ENCODE data around the gene FAM43B. TPM values are rescaled to one million over a fixed set of nuclear protein-coding genes. Genes with fewer than 3 reads are reported as not detected.

The FAM43B gene
- total and polyA plus RNA-seq, 10 of the 15 experiments (the other 5 are each of a cell fraction or from before 2014, with no cell fraction given): not detected

DNA sequence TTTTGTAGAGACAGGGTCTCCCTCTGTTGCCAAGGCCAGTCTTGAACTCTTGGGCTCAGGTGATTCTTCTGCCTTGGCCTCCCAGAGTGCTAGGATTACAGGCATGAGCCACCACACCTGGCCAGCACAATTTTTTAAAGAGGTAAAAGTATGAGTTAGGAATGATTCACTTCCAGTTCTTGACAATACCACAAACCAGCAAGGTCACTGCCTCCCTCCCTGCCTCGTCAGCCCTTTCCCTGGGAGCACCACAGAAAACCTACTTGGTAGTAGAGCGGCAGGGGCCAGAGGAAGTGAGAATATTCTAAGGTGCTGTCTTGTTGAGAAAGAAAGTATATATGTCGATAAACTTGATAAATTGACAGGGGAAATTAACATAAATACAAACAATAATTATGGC lies 25.7 kb downstream of the FAM43B start (continued):
- TF ChIP-seq, protein P1, sequence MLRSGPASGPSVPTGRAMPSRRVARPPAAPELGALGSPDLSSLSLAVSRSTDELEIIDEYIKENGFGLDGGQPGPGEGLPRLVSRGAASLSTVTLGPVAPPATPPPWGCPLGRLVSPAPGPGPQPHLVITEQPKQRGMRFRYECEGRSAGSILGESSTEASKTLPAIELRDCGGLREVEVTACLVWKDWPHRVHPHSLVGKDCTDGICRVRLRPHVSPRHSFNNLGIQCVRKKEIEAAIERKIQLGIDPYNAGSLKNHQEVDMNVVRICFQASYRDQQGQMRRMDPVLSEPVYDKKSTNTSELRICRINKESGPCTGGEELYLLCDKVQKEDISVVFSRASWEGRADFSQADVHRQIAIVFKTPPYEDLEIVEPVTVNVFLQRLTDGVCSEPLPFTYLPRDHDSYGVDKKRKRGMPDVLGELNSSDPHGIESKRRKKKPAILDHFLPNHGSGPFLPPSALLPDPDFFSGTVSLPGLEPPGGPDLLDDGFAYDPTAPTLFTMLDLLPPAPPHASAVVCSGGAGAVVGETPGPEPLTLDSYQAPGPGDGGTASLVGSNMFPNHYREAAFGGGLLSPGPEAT (IDR thresholded peaks at IDR 0.05; ENCODE audit: low read depth): no peak
- TF ChIP-seq RAD51 (IDR thresholded peaks at IDR 0.05): no peak
- TF ChIP-seq, protein P2, sequence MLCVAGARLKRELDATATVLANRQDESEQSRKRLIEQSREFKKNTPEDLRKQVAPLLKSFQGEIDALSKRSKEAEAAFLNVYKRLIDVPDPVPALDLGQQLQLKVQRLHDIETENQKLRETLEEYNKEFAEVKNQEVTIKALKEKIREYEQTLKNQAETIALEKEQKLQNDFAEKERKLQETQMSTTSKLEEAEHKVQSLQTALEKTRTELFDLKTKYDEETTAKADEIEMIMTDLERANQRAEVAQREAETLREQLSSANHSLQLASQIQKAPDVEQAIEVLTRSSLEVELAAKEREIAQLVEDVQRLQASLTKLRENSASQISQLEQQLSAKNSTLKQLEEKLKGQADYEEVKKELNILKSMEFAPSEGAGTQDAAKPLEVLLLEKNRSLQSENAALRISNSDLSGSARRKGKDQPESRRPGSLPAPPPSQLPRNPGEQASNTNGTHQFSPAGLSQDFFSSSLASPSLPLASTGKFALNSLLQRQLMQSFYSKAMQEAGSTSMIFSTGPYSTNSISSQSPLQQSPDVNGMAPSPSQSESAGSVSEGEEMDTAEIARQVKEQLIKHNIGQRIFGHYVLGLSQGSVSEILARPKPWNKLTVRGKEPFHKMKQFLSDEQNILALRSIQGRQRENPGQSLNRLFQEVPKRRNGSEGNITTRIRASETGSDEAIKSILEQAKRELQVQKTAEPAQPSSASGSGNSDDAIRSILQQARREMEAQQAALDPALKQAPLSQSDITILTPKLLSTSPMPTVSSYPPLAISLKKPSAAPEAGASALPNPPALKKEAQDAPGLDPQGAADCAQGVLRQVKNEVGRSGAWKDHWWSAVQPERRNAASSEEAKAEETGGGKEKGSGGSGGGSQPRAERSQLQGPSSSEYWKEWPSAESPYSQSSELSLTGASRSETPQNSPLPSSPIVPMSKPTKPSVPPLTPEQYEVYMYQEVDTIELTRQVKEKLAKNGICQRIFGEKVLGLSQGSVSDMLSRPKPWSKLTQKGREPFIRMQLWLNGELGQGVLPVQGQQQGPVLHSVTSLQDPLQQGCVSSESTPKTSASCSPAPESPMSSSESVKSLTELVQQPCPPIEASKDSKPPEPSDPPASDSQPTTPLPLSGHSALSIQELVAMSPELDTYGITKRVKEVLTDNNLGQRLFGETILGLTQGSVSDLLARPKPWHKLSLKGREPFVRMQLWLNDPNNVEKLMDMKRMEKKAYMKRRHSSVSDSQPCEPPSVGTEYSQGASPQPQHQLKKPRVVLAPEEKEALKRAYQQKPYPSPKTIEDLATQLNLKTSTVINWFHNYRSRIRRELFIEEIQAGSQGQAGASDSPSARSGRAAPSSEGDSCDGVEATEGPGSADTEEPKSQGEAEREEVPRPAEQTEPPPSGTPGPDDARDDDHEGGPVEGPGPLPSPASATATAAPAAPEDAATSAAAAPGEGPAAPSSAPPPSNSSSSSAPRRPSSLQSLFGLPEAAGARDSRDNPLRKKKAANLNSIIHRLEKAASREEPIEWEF (IDR thresholded peaks at IDR 0.05; ENCODE audit: insufficient replicate concordance, low read depth, low read length): no peak
- TF ChIP-seq, protein P3, sequence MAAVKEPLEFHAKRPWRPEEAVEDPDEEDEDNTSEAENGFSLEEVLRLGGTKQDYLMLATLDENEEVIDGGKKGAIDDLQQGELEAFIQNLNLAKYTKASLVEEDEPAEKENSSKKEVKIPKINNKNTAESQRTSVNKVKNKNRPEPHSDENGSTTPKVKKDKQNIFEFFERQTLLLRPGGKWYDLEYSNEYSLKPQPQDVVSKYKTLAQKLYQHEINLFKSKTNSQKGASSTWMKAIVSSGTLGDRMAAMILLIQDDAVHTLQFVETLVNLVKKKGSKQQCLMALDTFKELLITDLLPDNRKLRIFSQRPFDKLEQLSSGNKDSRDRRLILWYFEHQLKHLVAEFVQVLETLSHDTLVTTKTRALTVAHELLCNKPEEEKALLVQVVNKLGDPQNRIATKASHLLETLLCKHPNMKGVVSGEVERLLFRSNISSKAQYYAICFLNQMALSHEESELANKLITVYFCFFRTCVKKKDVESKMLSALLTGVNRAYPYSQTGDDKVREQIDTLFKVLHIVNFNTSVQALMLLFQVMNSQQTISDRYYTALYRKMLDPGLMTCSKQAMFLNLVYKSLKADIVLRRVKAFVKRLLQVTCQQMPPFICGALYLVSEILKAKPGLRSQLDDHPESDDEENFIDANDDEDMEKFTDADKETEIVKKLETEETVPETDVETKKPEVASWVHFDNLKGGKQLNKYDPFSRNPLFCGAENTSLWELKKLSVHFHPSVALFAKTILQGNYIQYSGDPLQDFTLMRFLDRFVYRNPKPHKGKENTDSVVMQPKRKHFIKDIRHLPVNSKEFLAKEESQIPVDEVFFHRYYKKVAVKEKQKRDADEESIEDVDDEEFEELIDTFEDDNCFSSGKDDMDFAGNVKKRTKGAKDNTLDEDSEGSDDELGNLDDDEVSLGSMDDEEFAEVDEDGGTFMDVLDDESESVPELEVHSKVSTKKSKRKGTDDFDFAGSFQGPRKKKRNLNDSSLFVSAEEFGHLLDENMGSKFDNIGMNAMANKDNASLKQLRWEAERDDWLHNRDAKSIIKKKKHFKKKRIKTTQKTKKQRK (IDR thresholded peaks at IDR 0.05; ENCODE audit: low read depth, low read length): no peak
- TF ChIP-seq, protein P4, sequence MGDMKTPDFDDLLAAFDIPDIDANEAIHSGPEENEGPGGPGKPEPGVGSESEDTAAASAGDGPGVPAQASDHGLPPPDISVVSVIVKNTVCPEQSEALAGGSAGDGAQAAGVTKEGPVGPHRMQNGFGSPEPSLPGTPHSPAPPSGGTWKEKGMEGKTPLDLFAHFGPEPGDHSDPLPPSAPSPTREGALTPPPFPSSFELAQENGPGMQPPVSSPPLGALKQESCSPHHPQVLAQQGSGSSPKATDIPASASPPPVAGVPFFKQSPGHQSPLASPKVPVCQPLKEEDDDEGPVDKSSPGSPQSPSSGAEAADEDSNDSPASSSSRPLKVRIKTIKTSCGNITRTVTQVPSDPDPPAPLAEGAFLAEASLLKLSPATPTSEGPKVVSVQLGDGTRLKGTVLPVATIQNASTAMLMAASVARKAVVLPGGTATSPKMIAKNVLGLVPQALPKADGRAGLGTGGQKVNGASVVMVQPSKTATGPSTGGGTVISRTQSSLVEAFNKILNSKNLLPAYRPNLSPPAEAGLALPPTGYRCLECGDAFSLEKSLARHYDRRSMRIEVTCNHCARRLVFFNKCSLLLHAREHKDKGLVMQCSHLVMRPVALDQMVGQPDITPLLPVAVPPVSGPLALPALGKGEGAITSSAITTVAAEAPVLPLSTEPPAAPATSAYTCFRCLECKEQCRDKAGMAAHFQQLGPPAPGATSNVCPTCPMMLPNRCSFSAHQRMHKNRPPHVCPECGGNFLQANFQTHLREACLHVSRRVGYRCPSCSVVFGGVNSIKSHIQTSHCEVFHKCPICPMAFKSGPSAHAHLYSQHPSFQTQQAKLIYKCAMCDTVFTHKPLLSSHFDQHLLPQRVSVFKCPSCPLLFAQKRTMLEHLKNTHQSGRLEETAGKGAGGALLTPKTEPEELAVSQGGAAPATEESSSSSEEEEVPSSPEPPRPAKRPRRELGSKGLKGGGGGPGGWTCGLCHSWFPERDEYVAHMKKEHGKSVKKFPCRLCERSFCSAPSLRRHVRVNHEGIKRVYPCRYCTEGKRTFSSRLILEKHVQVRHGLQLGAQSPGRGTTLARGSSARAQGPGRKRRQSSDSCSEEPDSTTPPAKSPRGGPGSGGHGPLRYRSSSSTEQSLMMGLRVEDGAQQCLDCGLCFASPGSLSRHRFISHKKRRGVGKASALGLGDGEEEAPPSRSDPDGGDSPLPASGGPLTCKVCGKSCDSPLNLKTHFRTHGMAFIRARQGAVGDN (IDR thresholded peaks at IDR 0.05): no peak

All from GM12878 (cell line).